Sigmoid colon (tissue), 7 donors: ENCODE measurements around the gene SLC25A44. TPM values are rescaled to one million over a fixed set of nuclear protein-coding genes. Genes with fewer than 3 reads are reported as not detected.

Experiments used
- polyA plus RNA-seq, 3 donors: library from polyadenylated mRNA; stranded (reverse); fragments of 200-250 nt; gene quantifications; one replicate each; pipeline ENCODE4 v1.2.3, GENCODE V29; 2013
- small RNA-seq, 3 donors: library from RNA; depleted of rRNA; stranded (forward); fragments of <200 nt; gene quantifications; one replicate each; pipeline ENCODE3, GENCODE V24; 2016
- total RNA-seq, 4 donors: library from RNA; depleted of rRNA; stranded (reverse); fragments of >200 nt; gene quantifications; one replicate each; pipeline ENCODE4 v1.1.0, GENCODE V29; 2016
- donor health status: healthy with polysubstance abuse.
- donor health status: Bipolar disorder and iron deficiency.
- donor health status: healthy.

SLC25A44 gene
- total and polyA plus RNA-seq, 7 donors = 7.8 to 15.3 (median 10.0) TPM

Small RNA genes lying within 50 kb of the gene (small RNA-seq; reads per million reads assigned to genes)
- 0 reads per million in 3 donors for gene RF00568

Other genes starting within 250 kb of the SLC25A44 start
- gene ARHGEF2, start 215.6 kb upstream of the SLC25A44 start, total RNA-seq = 10 to 100 TPM; 31.6 to 83.9 (median 48.1) TPM
- gene ARHGEF2, start 215.6 kb upstream of the SLC25A44 start, polyA plus RNA-seq = 10 to 100 TPM; 25.8 to 76.7 (median 26.8) TPM
- gene SSR2, start 173.2 kb upstream of the SLC25A44 start, total RNA-seq = 100 to 1,000 TPM; 115 to 338 (median 233) TPM
- 100 to 1,000 TPM; 157 to 274 (median 231) TPM for gene SSR2, start 173.2 kb upstream of the SLC25A44 start, polyA plus RNA-seq
- 10 to 100 TPM; 13.9 to 23.6 (median 19.8) TPM for gene UBQLN4, start 140.3 kb upstream of the SLC25A44 start, total RNA-seq
- gene UBQLN4, start 140.3 kb upstream of the SLC25A44 start, polyA plus RNA-seq = 10 to 100 TPM; 11.4 to 21.5 (median 14.8) TPM
- gene LAMTOR2, start 139.3 kb upstream of the SLC25A44 start, total RNA-seq = 10 to 100 TPM; 55.4 to 86.4 (median 71.3) TPM
- 100 to 1,000 TPM; 142 to 245 (median 199) TPM for gene LAMTOR2, start 139.3 kb upstream of the SLC25A44 start, polyA plus RNA-seq
- gene RAB25, start 132.9 kb upstream of the SLC25A44 start, total RNA-seq = not detected
- gene RAB25, start 132.9 kb upstream of the SLC25A44 start, polyA plus RNA-seq = 100 to 1,000 TPM; 187 to 237 (median 201) TPM
- gene MEX3A, start 111.6 kb upstream of the SLC25A44 start, total RNA-seq = under 1 TPM; 0.27 to 0.36 (median 0.30) TPM
- 1 to 10 TPM in 1 of 3 donors, under 1 TPM in 2; 0.23 to 1.5 (median 0.60) TPM for gene MEX3A, start 111.6 kb upstream of the SLC25A44 start, polyA plus RNA-seq
- 100 to 1,000 TPM; 129 to 241 (median 196) TPM for gene LMNA, start 79.4 kb upstream of the SLC25A44 start, total RNA-seq
- 100 to 1,000 TPM; 108 to 229 (median 142) TPM for gene LMNA, start 79.4 kb upstream of the SLC25A44 start, polyA plus RNA-seq
- 1 to 10 TPM; 1.6 to 2.9 (median 1.8) TPM for gene SEMA4A, start 40.5 kb upstream of the SLC25A44 start, total RNA-seq
- gene SEMA4A, start 40.5 kb upstream of the SLC25A44 start, polyA plus RNA-seq = 1 to 10 TPM; 1.4 to 6.3 (median 1.8) TPM
- 10 to 100 TPM; 41.1 to 61.2 (median 50.8) TPM for gene PMF1, start 18.9 kb downstream of the SLC25A44 start, total RNA-seq
- 10 to 100 TPM; 46.2 to 75.1 (median 60.7) TPM for gene PMF1, start 18.9 kb downstream of the SLC25A44 start, polyA plus RNA-seq
- gene BGLAP, start 48.1 kb downstream of the SLC25A44 start, total RNA-seq = 10 to 100 TPM in 1 of 4 donors, 1 to 10 TPM in 3; 3.9 to 15.9 (median 6.5) TPM
- gene BGLAP, start 48.1 kb downstream of the SLC25A44 start, polyA plus RNA-seq = 1 to 10 TPM in 1 of 3 donors, not detected in 2; 1.0 TPM
- 1 to 10 TPM in 3 of 4 donors, under 1 TPM in 1; 0.99 to 7.7 (median 7.2) TPM for gene PAQR6, start 54.0 kb downstream of the SLC25A44 start, total RNA-seq
- 1 to 10 TPM in 2 of 3 donors, under 1 TPM in 1; 0.69 to 3.4 (median 3.0) TPM for gene PAQR6, start 54.0 kb downstream of the SLC25A44 start, polyA plus RNA-seq
- 10 to 100 TPM; 36.7 to 59.0 (median 46.5) TPM for gene SMG5, start 88.7 kb downstream of the SLC25A44 start, total RNA-seq
- gene SMG5, start 88.7 kb downstream of the SLC25A44 start, polyA plus RNA-seq = 10 to 100 TPM; 25.2 to 78.2 (median 30.3) TPM
- gene TMEM79, start 90.2 kb downstream of the SLC25A44 start, total RNA-seq = 1 to 10 TPM in 2 of 4 donors, under 1 TPM in 2; 0.41 to 1.5 (median 0.91) TPM
- 1 to 10 TPM; 1.8 to 5.6 (median 2.3) TPM for gene TMEM79, start 90.2 kb downstream of the SLC25A44 start, polyA plus RNA-seq
- gene GLMP, start 101.6 kb downstream of the SLC25A44 start, total RNA-seq = 10 to 100 TPM; 33.3 to 49.2 (median 41.1) TPM
- gene GLMP, start 101.6 kb downstream of the SLC25A44 start, polyA plus RNA-seq = 10 to 100 TPM; 34.8 to 53.2 (median 36.0) TPM
- gene VHLL, start 105.2 kb downstream of the SLC25A44 start, total RNA-seq = not detected
- gene VHLL, start 105.2 kb downstream of the SLC25A44 start, polyA plus RNA-seq = not detected
- 100 to 1,000 TPM; 155 to 253 (median 197) TPM for gene CCT3, start 144.2 kb downstream of the SLC25A44 start, total RNA-seq
- gene CCT3, start 144.2 kb downstream of the SLC25A44 start, polyA plus RNA-seq = 100 to 1,000 TPM in 2 of 3 donors, 10 to 100 TPM in 1; 94.3 to 155 (median 123) TPM
- 1 to 10 TPM in 1 of 4 donors, not detected in 3; 1.1 TPM for gene TSACC, start 144.4 kb downstream of the SLC25A44 start, total RNA-seq
- gene TSACC, start 144.4 kb downstream of the SLC25A44 start, polyA plus RNA-seq = under 1 TPM in 1 of 3 donors, not detected in 2; 0.48 TPM
- gene RHBG, start 175.1 kb downstream of the SLC25A44 start, total RNA-seq = not detected
- gene RHBG, start 175.1 kb downstream of the SLC25A44 start, polyA plus RNA-seq = not detected